H9 (cell line): ENCODE results near the gene HSD11B1. TPM values are rescaled to one million over a fixed set of nuclear protein-coding genes. Genes with fewer than 3 reads are reported as not detected.

ENCODE experiments used
- DNase-seq: peaks from one replicate; pipeline ENCODE4 v3.0.0-alpha.2; 2017
- H2AFZ ChIP-seq: one replicate; pipeline ENCODE4 v1.6.1; 2013; ENCODE audit warnings: mild to moderate bottlenecking, low read length, control low read depth, moderate library complexity
- H2AK5ac ChIP-seq: 2 replicates; pipeline ENCODE4 v1.6.1; 2013; ENCODE audit warnings: low read length, control low read depth, mixed read lengths; ENCODE audit not compliant: insufficient read length
- H2BK120ac ChIP-seq: one replicate; pipeline ENCODE4 v1.6.1; 2013; ENCODE audit warnings: low read depth, mild to moderate bottlenecking, low read length, control low read depth, inconsistent platforms; ENCODE audit not compliant: poor library complexity, severe bottlenecking
- H2BK12ac ChIP-seq: 2 replicates; pipeline ENCODE4 v1.6.1; 2013; ENCODE audit warnings: low read length, control low read depth, mixed read lengths, low read depth; ENCODE audit not compliant: insufficient read length
- H2BK15ac ChIP-seq: 2 replicates; pipeline ENCODE4 v1.6.1; 2013; ENCODE audit warnings: low read depth, low read length, control low read depth
- H2BK20ac ChIP-seq: one replicate; pipeline ENCODE4 v1.6.1; 2013; ENCODE audit warnings: low read depth, mild to moderate bottlenecking, low read length, control low read depth, inconsistent platforms; ENCODE audit not compliant: poor library complexity, severe bottlenecking
- H2BK5ac ChIP-seq: 2 replicates; pipeline ENCODE4 v1.6.1; 2013; ENCODE audit warnings: low read length, control low read depth, mixed read lengths; ENCODE audit not compliant: insufficient read length
- H3K14ac ChIP-seq: 2 replicates; pipeline ENCODE4 v1.6.1; 2013; ENCODE audit warnings: low read length, control low read depth; ENCODE audit not compliant: insufficient read depth
- H3K18ac ChIP-seq: 2 replicates; pipeline ENCODE4 v1.6.1; 2013; ENCODE audit warnings: low read depth, mild to moderate bottlenecking, mixed read lengths, low read length, control low read depth; ENCODE audit not compliant: insufficient read length
- H3K23ac ChIP-seq: 2 replicates; pipeline ENCODE4 v1.6.1; 2013; ENCODE audit warnings: low read length, control low read depth, mixed read lengths, low read depth; ENCODE audit not compliant: insufficient read length
- H3K23me2 ChIP-seq: 2 replicates; pipeline ENCODE4 v1.6.1; 2013; ENCODE audit warnings: low read depth, mild to moderate bottlenecking, mixed read lengths, low read length, control low read depth; ENCODE audit not compliant: insufficient read length, poor library complexity, severe bottlenecking
- H3K27ac ChIP-seq: 2 replicates; pipeline ENCODE4 v1.5.1; 2013; ENCODE audit warnings: low read length, control low read depth, mixed read lengths, low read depth; ENCODE audit not compliant: insufficient read length
- H3K27me3 ChIP-seq: 2 replicates; pipeline ENCODE4 v1.6.1; 2013; ENCODE audit warnings: low read length, control low read depth, inconsistent platforms; ENCODE audit not compliant: insufficient read depth
- H3K4ac ChIP-seq: 2 replicates; pipeline ENCODE4 v1.6.1; 2013; ENCODE audit warnings: low read depth, mild to moderate bottlenecking, control low read depth, inconsistent platforms, low read length, moderate library complexity
- H3K4me1 ChIP-seq: 2 replicates; pipeline ENCODE4 v1.6.1; 2013; ENCODE audit warnings: low read length, control low read depth, inconsistent platforms; ENCODE audit not compliant: insufficient read depth
- H3K4me2 ChIP-seq: 2 replicates; pipeline ENCODE4 v1.6.1; 2013; ENCODE audit warnings: low read length, control low read depth, mixed read lengths; ENCODE audit not compliant: insufficient read length, insufficient read depth
- H3K56ac ChIP-seq: 2 replicates; pipeline ENCODE4 v1.6.1; 2013; ENCODE audit warnings: low read depth, mild to moderate bottlenecking, mixed read lengths, low read length, control low read depth; ENCODE audit not compliant: insufficient read length
- H3K79me1 ChIP-seq: 2 replicates; pipeline ENCODE4 v1.6.1; 2013; ENCODE audit warnings: low read depth, mild to moderate bottlenecking, moderate library complexity, low read length, control low read depth, inconsistent platforms; ENCODE audit not compliant: insufficient read depth, poor library complexity, severe bottlenecking
- H3K79me2 ChIP-seq: 2 replicates; pipeline ENCODE4 v1.6.1; 2013; ENCODE audit warnings: low read length, control low read depth, inconsistent platforms; ENCODE audit not compliant: insufficient read depth
- H3K9ac ChIP-seq: 2 replicates; pipeline ENCODE4 v1.6.1; 2013; ENCODE audit warnings: low read length, control low read depth, mixed read lengths; ENCODE audit not compliant: insufficient read length; ENCODE audit errors: extremely low read depth
- H3K9me3 ChIP-seq: one replicate; pipeline ENCODE4 v1.6.1; 2013; ENCODE audit warnings: low read depth, low read length, inconsistent platforms; ENCODE audit not compliant: control insufficient read depth
- H3T11ph ChIP-seq: one replicate; pipeline ENCODE4 v1.6.1; 2013; ENCODE audit warnings: mild to moderate bottlenecking, low read length, control low read depth, inconsistent platforms
- H4K20me1 ChIP-seq: one replicate; pipeline ENCODE4 v1.6.1; 2013; ENCODE audit not compliant: control insufficient read depth, insufficient read length, insufficient read depth
- H4K5ac ChIP-seq: 2 replicates; pipeline ENCODE4 v1.6.1; 2013; ENCODE audit warnings: low read depth, mild to moderate bottlenecking, mixed read lengths, low read length, control low read depth; ENCODE audit not compliant: insufficient read length
- H4K8ac ChIP-seq: replicated peaks from 2 replicates; pipeline ENCODE4 v1.6.1; 2013; ENCODE audit warnings: low read length, control low read depth, mixed read lengths, low read depth; ENCODE audit not compliant: insufficient read length
- H4K91ac ChIP-seq: 2 replicates; pipeline ENCODE4 v1.6.1; 2013; ENCODE audit warnings: low read depth, mild to moderate bottlenecking, moderate library complexity, mixed read lengths, low read length, control low read depth; ENCODE audit not compliant: insufficient read length
- H3K27ac Mint-ChIP-seq, 3 experiments: 2 replicates in 2 of 3; 3 replicates in 1 of 3; pipeline ENCODE4 v1.8.0; 2020 to 2021; ENCODE audit warnings: mixed read lengths in 3 of 3, mild to moderate bottlenecking in 1 of 3, moderate library complexity in 1 of 3
- H3K27me3 Mint-ChIP-seq: 2 replicates; pipeline ENCODE4 v1.8.0; 2021; ENCODE audit warnings: low read depth, mild to moderate bottlenecking, moderate library complexity, mixed read lengths
- H3K36me3 Mint-ChIP-seq, 3 experiments: 2 replicates in 2 of 3; 3 replicates in 1 of 3; pipeline ENCODE4 v1.8.0; 2020 to 2021; ENCODE audit warnings: low read depth in 3 of 3, mixed read lengths in 3 of 3; ENCODE audit not compliant: insufficient read depth in 1 of 3
- H3K4me1 Mint-ChIP-seq, 2 experiments: 2 replicates each; pipeline ENCODE4 v1.8.0; 2020; ENCODE audit warnings: mixed read lengths in 2 of 2
- H3K4me3 Mint-ChIP-seq, 2 experiments: 2 replicates in 1 of 2; 3 replicates in 1 of 2; pipeline ENCODE4 v1.8.0; 2020 to 2021; ENCODE audit warnings: mild to moderate bottlenecking in 2 of 2, mixed read lengths in 2 of 2, moderate library complexity in 1 of 2
- H3K9me3 Mint-ChIP-seq, 2 experiments: 2 replicates in 1 of 2; 3 replicates in 1 of 2; pipeline ENCODE4 v1.8.0; 2020; ENCODE audit warnings: mild to moderate bottlenecking in 2 of 2, mixed read lengths in 2 of 2, moderate library complexity in 1 of 2
- WGBS: extraction: QIAGEN DNeasy Blood & Tissue Kit; methylation state at CpG from one replicate; pipeline ENCODE4 v1.1.7; 2013; ENCODE audit warnings: missing lambda C conversion rate, low lambda C conversion rate, mixed read lengths; ENCODE audit not compliant: insufficient read length; ENCODE audit errors: extremely low coverage; 5-methylcytosine and 5-hydroxymethylcytosine counted together
- total RNA-seq: library from RNA; stranded (reverse); gene quantifications from 2 replicates; pipeline ENCODE4 v1.2.1, GENCODE V29; 2021
- TF ChIP-seq, protein P1 (sequence below): fragments of 200-600 bp; sonication (generic); conservative IDR thresholded peaks from 3 replicates; pipeline ENCODE4 v1.8.0; 2021; ENCODE audit warnings: antibody characterized with exemption, mild to moderate bottlenecking

HSD11B1 gene
- total RNA-seq, 1 experiment from 2014 or later: not detected

DNA sequence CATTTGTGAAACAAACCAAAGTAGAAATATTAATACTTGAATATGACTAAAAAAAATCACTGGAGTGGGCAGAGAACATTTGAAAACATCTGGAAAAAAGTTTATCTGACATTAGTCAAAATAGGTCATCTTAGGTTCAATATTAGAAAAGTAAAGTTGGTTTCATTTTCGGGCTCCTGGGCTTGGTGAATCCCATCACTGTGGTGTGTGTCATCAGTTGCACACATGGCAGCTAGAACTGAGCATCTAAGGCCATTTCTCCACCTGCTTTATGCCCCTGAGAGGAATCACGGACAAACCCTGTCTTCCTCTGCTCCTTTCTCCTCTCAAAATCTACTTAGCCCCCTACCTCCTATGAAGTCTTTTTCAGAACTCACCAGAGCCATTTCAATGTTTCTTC is 5.4 kb downstream of the HSD11B1 start:
- Histone ChIP-seq H2AFZ (no peak overlapping the region), H2BK20ac (no peak overlapping the region), H3K14ac (no peak overlapping the region), H4K8ac (no peak overlapping the region), H3K79me1 (no peaks in the 10 kb centered on the region), H3K23me2 (no peaks in the 10 kb centered on the region), H4K91ac (no peak overlapping the region), H3K9me3 (no peaks in the 10 kb centered on the region), H3K56ac (no peak overlapping the region), H2BK12ac (no peak overlapping the region), H4K5ac (no peak overlapping the region), H4K20me1 (no peaks in the 10 kb centered on the region), H3K18ac (no peak overlapping the region), H3K4ac (no peak overlapping the region), H2BK5ac (no peak overlapping the region), H3K4me1 (no peaks in the 10 kb centered on the region; the same call in 1 of the 2 replicates), H3K27me3 (no peaks in the 10 kb centered on the region), H3T11ph (no peak overlapping the region), H2BK15ac (no peak overlapping the region), H3K4me2 (no peak overlapping the region), H3K9ac (no peak overlapping the region), H3K23ac (no peak overlapping the region), H3K27ac (no peak overlapping the region), H2AK5ac (no peak overlapping the region), H2BK120ac (no peak overlapping the region), H3K79me2 (no peaks in the 10 kb centered on the region)
- Mint-ChIP-seq H3K27me3 (peaks cover 18% of the 10 kb centered on the region), H3K9me3 (no peaks in the 10 kb centered on the region), H3K4me1 (peaks cover 4 to 8% of the 10 kb centered on the region in 2 experiments; a peak in 2 of 4 replicates), H3K4me3 (no peak overlapping the region), H3K36me3 (no peaks in the 10 kb centered on the region), H3K27ac (no peak overlapping the region)
- WGBS: no CpG with 5 or more reads among the region's 2 CpGs
- no peak for DNase-seq
- TF ChIP-seq, protein P1, sequence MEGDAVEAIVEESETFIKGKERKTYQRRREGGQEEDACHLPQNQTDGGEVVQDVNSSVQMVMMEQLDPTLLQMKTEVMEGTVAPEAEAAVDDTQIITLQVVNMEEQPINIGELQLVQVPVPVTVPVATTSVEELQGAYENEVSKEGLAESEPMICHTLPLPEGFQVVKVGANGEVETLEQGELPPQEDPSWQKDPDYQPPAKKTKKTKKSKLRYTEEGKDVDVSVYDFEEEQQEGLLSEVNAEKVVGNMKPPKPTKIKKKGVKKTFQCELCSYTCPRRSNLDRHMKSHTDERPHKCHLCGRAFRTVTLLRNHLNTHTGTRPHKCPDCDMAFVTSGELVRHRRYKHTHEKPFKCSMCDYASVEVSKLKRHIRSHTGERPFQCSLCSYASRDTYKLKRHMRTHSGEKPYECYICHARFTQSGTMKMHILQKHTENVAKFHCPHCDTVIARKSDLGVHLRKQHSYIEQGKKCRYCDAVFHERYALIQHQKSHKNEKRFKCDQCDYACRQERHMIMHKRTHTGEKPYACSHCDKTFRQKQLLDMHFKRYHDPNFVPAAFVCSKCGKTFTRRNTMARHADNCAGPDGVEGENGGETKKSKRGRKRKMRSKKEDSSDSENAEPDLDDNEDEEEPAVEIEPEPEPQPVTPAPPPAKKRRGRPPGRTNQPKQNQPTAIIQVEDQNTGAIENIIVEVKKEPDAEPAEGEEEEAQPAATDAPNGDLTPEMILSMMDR: no peak
